IMR-90 (cell line): ENCODE results near the gene SHISAL1. TPM values are rescaled to one million over a fixed set of nuclear protein-coding genes. Genes with fewer than 3 reads are reported as not detected.

Experiments
- ATAC-seq: fragments of 200-7000 bp; cut with Tn5 transposase; 2 replicates; pipeline ENCODE4 v1.9.1; 2020; ENCODE audit warnings: low read depth, mild to moderate bottlenecking, moderate library complexity
- BruUV-seq: library from RNA; stranded (reverse); fragments of 400-500 nt; replicated peaks from 2 replicates; lab custom pipeline; 2021; lab: Mats Ljungman, UMichigan
- CTCF ChIA-PET: fragments of 300-600 bp; formaldehyde crosslinking; extraction: SDS; loops from one replicate; lab custom pipeline; 2021; ENCODE audit warnings: antibody characterized with exemption; lab: Yijun Ruan, JAX
- POLR2A ChIA-PET: fragments of 300-600 bp; sonication (Branson Sonifier 250); formaldehyde crosslinking; loops from one replicate; lab custom pipeline; 2022; ENCODE audit warnings: antibody characterized with exemption; ENCODE audit not compliant: unreplicated experiment; lab: Charles Lee
- DNase-seq: peaks from one replicate; pipeline ENCODE4 v3.0.0; 2013
- H2AFZ ChIP-seq: replicated peaks from 2 replicates; pipeline ENCODE3; 2013; ENCODE audit warnings: low read length, mild to moderate bottlenecking; ENCODE audit not compliant: poor library complexity
- H2AK5ac ChIP-seq: 2 replicates; pipeline ENCODE4 v1.6.1; 2013; ENCODE audit warnings: low read depth, low read length, inconsistent platforms
- H2AK9ac ChIP-seq: replicated peaks from 2 replicates; pipeline ENCODE3; 2013; ENCODE audit warnings: mild to moderate bottlenecking, low read depth, low read length, moderate library complexity; ENCODE audit not compliant: poor library complexity
- H2BK120ac ChIP-seq: 2 replicates; pipeline ENCODE4 v1.6.1; 2013; ENCODE audit warnings: low read depth, low read length, inconsistent platforms
- H2BK15ac ChIP-seq: 3 replicates; pipeline ENCODE4 v1.6.1; 2013; ENCODE audit warnings: low read depth, low read length, inconsistent platforms
- H2BK20ac ChIP-seq: 2 replicates; pipeline ENCODE4 v1.6.1; 2013; ENCODE audit warnings: low read depth, mild to moderate bottlenecking, inconsistent platforms, low read length, moderate library complexity
- H2BK5ac ChIP-seq: 2 replicates; pipeline ENCODE4 v1.6.1; 2013; ENCODE audit warnings: mild to moderate bottlenecking, low read depth, low read length, inconsistent platforms; ENCODE audit not compliant: poor library complexity, severe bottlenecking
- H3K14ac ChIP-seq: replicated peaks from 2 replicates; pipeline ENCODE4 v1.6.1; 2013; ENCODE audit warnings: low read depth, low read length, inconsistent platforms
- H3K18ac ChIP-seq: 2 replicates; pipeline ENCODE4 v1.6.1; 2013; ENCODE audit warnings: low read depth, low read length, control low read depth
- H3K23ac ChIP-seq: 2 replicates; pipeline ENCODE4 v1.6.1; 2013; ENCODE audit warnings: low read depth, low read length, inconsistent platforms
- H3K27ac ChIP-seq: 2 replicates; pipeline ENCODE4 v1.5.1; 2013; ENCODE audit warnings: mild to moderate bottlenecking, control low read depth, low read length; ENCODE audit not compliant: insufficient read depth
- H3K27me3 ChIP-seq: 2 replicates; pipeline ENCODE4 v1.6.1; 2013; ENCODE audit warnings: low read length; ENCODE audit not compliant: control insufficient read depth, insufficient read depth
- H3K36me3 ChIP-seq: 2 replicates; pipeline ENCODE4 v1.6.1; 2013; ENCODE audit warnings: low read length, mixed read lengths; ENCODE audit not compliant: control insufficient read depth, insufficient read depth
- H3K4ac ChIP-seq: 2 replicates; pipeline ENCODE4 v1.6.1; 2013; ENCODE audit warnings: low read depth, low read length, inconsistent platforms
- H3K4me1 ChIP-seq: 2 replicates; pipeline ENCODE4 v1.6.1; 2013; ENCODE audit warnings: low read length, mixed read lengths; ENCODE audit not compliant: control insufficient read depth, insufficient read depth
- H3K4me2 ChIP-seq: 2 replicates; pipeline ENCODE4 v1.6.1; 2013; ENCODE audit warnings: low read depth, mild to moderate bottlenecking, control low read depth, low read length, moderate library complexity
- H3K4me3 ChIP-seq: 2 replicates; pipeline ENCODE4 v1.5.1; 2013; ENCODE audit warnings: low read depth, mild to moderate bottlenecking, control low read depth, low read length, moderate library complexity; ENCODE audit not compliant: insufficient read depth
- H3K56ac ChIP-seq: 2 replicates; pipeline ENCODE4 v1.6.1; 2013; ENCODE audit warnings: low read length, inconsistent platforms; ENCODE audit not compliant: insufficient read depth; ENCODE audit errors: extremely low read depth
- H3K79me1 ChIP-seq, 2 experiments: 2 replicates each; pipeline ENCODE4 v1.6.1; 2013; ENCODE audit warnings: low read length in 2 of 2, inconsistent platforms in 1 of 2, low read depth in 1 of 2
- H3K9ac ChIP-seq: 2 replicates; pipeline ENCODE4 v1.6.1; 2013; ENCODE audit warnings: low read depth, low read length, control low read depth
- H3K9me1 ChIP-seq: 2 replicates; pipeline ENCODE4 v1.6.1; 2013; ENCODE audit warnings: low read length, inconsistent platforms; ENCODE audit not compliant: insufficient read depth
- H3K9me3 ChIP-seq: 2 replicates; pipeline ENCODE4 v1.6.1; 2013; ENCODE audit warnings: low read length; ENCODE audit not compliant: control insufficient read depth, insufficient read depth
- H4K20me1 ChIP-seq: 2 replicates; pipeline ENCODE4 v1.6.1; 2013; ENCODE audit warnings: low read length, inconsistent platforms; ENCODE audit not compliant: insufficient read depth
- H4K5ac ChIP-seq: 2 replicates; pipeline ENCODE4 v1.6.1; 2013; ENCODE audit warnings: mild to moderate bottlenecking, low read depth, low read length, control low read depth
- H4K8ac ChIP-seq, 2 experiments: 2 replicates each; pipeline ENCODE4 v1.6.1; 2013; ENCODE audit warnings: low read depth in 2 of 2, low read length in 2 of 2, control low read depth in 1 of 2, inconsistent platforms in 1 of 2
- H4K91ac ChIP-seq: 2 replicates; pipeline ENCODE4 v1.6.1; 2013; ENCODE audit warnings: low read depth, low read length, inconsistent platforms; ENCODE audit not compliant: insufficient read depth
- BHLHE40 ChIP-seq: fragments of 150-350 bp; IDR thresholded peaks from 2 replicates; pipeline ENCODE4 v1.6.1; 2016; ENCODE audit warnings: mild to moderate bottlenecking, low read depth, low read length
- CHD1 ChIP-seq: IDR thresholded peaks from 2 replicates; pipeline ENCODE4 v1.6.1; 2012; ENCODE audit warnings: low read depth, low read length, improper control_type of control experiment
- CTCF ChIP-seq: conservative IDR thresholded peaks from 2 replicates; pipeline ENCODE4 v1.5.1; 2012; ENCODE audit warnings: mild to moderate bottlenecking, low read depth, low read length, improper control_type of control experiment
- ELK1 ChIP-seq: fragments of 150-350 bp; IDR thresholded peaks from 2 replicates; pipeline ENCODE4 v1.6.1; 2016; ENCODE audit warnings: low read depth, mild to moderate bottlenecking, low read length, moderate library complexity, borderline replicate concordance
- FOS ChIP-seq: fragments of 150-350 bp; IDR thresholded peaks from 2 replicates; pipeline ENCODE4 v1.6.1; 2016; ENCODE audit warnings: low read depth, low read length
- MAFK ChIP-seq: IDR thresholded peaks from 2 replicates; pipeline ENCODE4 v1.6.1; 2012; ENCODE audit warnings: low read depth, low read length, improper control_type of control experiment
- MAZ ChIP-seq: IDR thresholded peaks from 2 replicates; pipeline ENCODE4 v1.6.1; 2012; ENCODE audit warnings: low read depth, mild to moderate bottlenecking, low read length, improper control_type of control experiment, moderate library complexity, borderline replicate concordance
- MXI1 ChIP-seq: IDR thresholded peaks from 2 replicates; pipeline ENCODE4 v1.6.1; 2012; ENCODE audit warnings: low read depth, mild to moderate bottlenecking, low read length, moderate library complexity, borderline replicate concordance
- NFE2L2 ChIP-seq: fragments of 150-350 bp; IDR thresholded peaks from 2 replicates; pipeline ENCODE4 v1.6.1; 2016; ENCODE audit warnings: low read depth, mild to moderate bottlenecking, low read length
- POLR2A ChIP-seq: IDR thresholded peaks from 2 replicates; pipeline ENCODE4 v1.6.1; 2012; ENCODE audit warnings: mild to moderate bottlenecking, low read depth, low read length
- RAD21 ChIP-seq: IDR thresholded peaks from 2 replicates; pipeline ENCODE4 v1.6.1; 2012; ENCODE audit warnings: low read length, improper control_type of control experiment
- RCOR1 ChIP-seq: IDR thresholded peaks from 2 replicates; pipeline ENCODE4 v1.6.1; 2012; ENCODE audit warnings: mild to moderate bottlenecking, low read length, improper control_type of control experiment; ENCODE audit not compliant: insufficient replicate concordance
- RFX5 ChIP-seq: IDR thresholded peaks from 2 replicates; pipeline ENCODE4 v1.8.0; 2012; ENCODE audit warnings: low read depth, mild to moderate bottlenecking, low read length, moderate library complexity
- SMC3 ChIP-seq: fragments of 150-350 bp; IDR thresholded peaks from 2 replicates; pipeline ENCODE4 v1.6.1; 2016; ENCODE audit warnings: low read depth, mild to moderate bottlenecking, antibody characterized with exemption, low read length, moderate library complexity
- USF2 ChIP-seq: fragments of 150-350 bp; IDR thresholded peaks from 2 replicates; pipeline ENCODE4 v1.6.1; 2017; ENCODE audit warnings: mild to moderate bottlenecking, antibody characterized with exemption, low read length, low read depth
- WGBS, 2 experiments: methylation state at CpG; one replicate each; pipeline versions ENCODE4 v1.1.5 to v1.1.7; 2013; ENCODE audit warnings: missing lambda C conversion rate in 2 of 2; ENCODE audit not compliant: insufficient read length in 1 of 2; ENCODE audit errors: extremely low coverage in 2 of 2; 5-methylcytosine and 5-hydroxymethylcytosine counted together
- dilution Hi-C: fragments of 300-500 bp; cut with HindIII; formaldehyde crosslinking; loops from one replicate; pipeline ENCODE4 v1.14.3; 2018; ENCODE audit warnings: low sequenced_read_pairs; ENCODE audit not compliant: unreplicated experiment
- in situ Hi-C: fragments of 300-500 bp; cut with MboI; formaldehyde crosslinking; loops from 3 replicates; pipeline ENCODE4 v1.14.3; 2019; ENCODE audit warnings: low sequenced_read_pairs, inconsistent platforms, mixed read lengths
- intact Hi-C: fragments of 100-400 bp; cut with micrococcal nuclease; formaldehyde crosslinking; loops from 2 replicates; pipeline ENCODE4 v1.10.0; 2022
- polyA plus RNA-seq, 3 experiments: library from polyadenylated mRNA; depleted of rRNA; stranded (reverse); fragments of >200 nt; gene quantifications; 2 replicates each; pipeline ENCODE4 v1.2.3, GENCODE V29; 2012; ENCODE audit warnings: low replicate concordance in 1 of 3
- total RNA-seq: library from RNA; depleted of rRNA; stranded (reverse); fragments of >200 nt; gene quantifications from 2 replicates; pipeline ENCODE4 v1.2.3, GENCODE V29; 2012

SHISAL1 gene
- total and polyA plus RNA-seq, 2 of the 4 experiments (the other 2 are of a cell fraction): 1.0 to 1.4 TPM

- no peak overlapping the region for H2AK5ac ChIP-seq
- H3K9me1 ChIP-seq: no peaks in the 10 kb centered on the region
- no peak overlapping the region for H3K4me3 ChIP-seq
- no peak overlapping the region for H4K91ac ChIP-seq
- BruUV-seq: no TSS peak
- no peaks in the 10 kb centered on the region; the same call in 1 of the 2 replicates for H3K4me1 ChIP-seq
- H4K5ac ChIP-seq: no peak overlapping the region
- in situ Hi-C loops (no loop called here), intact Hi-C loops (no loop called here), dilution Hi-C loops (no loop called here)
- no peaks in the 10 kb centered on the region for H3K79me1 ChIP-seq
- no peak overlapping the region for H2BK5ac ChIP-seq
- no peak overlapping the region for H3K4ac ChIP-seq
- no peak overlapping the region for H3K4me2 ChIP-seq
- H3K27ac ChIP-seq: no peak overlapping the region
- no peak overlapping the region for H3K23ac ChIP-seq
- H3K9me3 ChIP-seq: peaks cover 5% of the 10 kb centered on the region
- no peak overlapping the region for H2AK9ac ChIP-seq
- H4K20me1 ChIP-seq: no peaks in the 10 kb centered on the region
- H2BK20ac ChIP-seq: no peak overlapping the region
- H3K18ac ChIP-seq: no peak overlapping the region
- WGBS, 2 experiments: 67% methylated on average over 7 of the region's 19 CpGs; no CpG with 5 or more reads in 1 of the 2 experiments
- ChIA-PET POLR2A (no interaction called here), CTCF (no interaction called here)
- H3K56ac ChIP-seq: no peak overlapping the region
- H4K8ac ChIP-seq: no peak overlapping the region
- no peak for DNase-seq
- H3K9ac ChIP-seq: no peak overlapping the region
- peaks cover 8% of the 10 kb centered on the region; the same call in 1 of the 2 replicates for H3K27me3 ChIP-seq
- no peak overlapping the region for H2AFZ ChIP-seq
- no peak overlapping the region for H3K14ac ChIP-seq
- H2BK15ac ChIP-seq: no peak overlapping the region
- no peak overlapping the region for H2BK120ac ChIP-seq
- ATAC-seq: no peak
- H3K36me3 ChIP-seq: peaks cover 2% of the 10 kb centered on the region; the same call in 1 of the 2 replicates
- TF ChIP-seq MXI1 (no peak), SMC3 (no peak), NFE2L2 (no peak), USF2 (no peak), MAFK (no peak), CHD1 (no peak), MAZ (no peak), RAD21 (no peak), RFX5 (no peak), FOS (no peak), BHLHE40 (no peak), CTCF (no peak), RCOR1 (no peak), ELK1 (no peak), POLR2A (no peak)
Measured at GRCh38 chr22:44259366-44260215, 53.2 kb downstream of the SHISAL1 start.
